CD4-positive, alpha-beta T cell treated with Interferon alpha-2 for 1 hour (primary cell): Measurements from ENCODE around the gene FPR1.

Experiments used
- DNase-seq, 2 donors: peaks; one replicate each; pipeline ENCODE4 v3.0.0-alpha.2; 2020 to 2022

Gene FPR1

DNA sequence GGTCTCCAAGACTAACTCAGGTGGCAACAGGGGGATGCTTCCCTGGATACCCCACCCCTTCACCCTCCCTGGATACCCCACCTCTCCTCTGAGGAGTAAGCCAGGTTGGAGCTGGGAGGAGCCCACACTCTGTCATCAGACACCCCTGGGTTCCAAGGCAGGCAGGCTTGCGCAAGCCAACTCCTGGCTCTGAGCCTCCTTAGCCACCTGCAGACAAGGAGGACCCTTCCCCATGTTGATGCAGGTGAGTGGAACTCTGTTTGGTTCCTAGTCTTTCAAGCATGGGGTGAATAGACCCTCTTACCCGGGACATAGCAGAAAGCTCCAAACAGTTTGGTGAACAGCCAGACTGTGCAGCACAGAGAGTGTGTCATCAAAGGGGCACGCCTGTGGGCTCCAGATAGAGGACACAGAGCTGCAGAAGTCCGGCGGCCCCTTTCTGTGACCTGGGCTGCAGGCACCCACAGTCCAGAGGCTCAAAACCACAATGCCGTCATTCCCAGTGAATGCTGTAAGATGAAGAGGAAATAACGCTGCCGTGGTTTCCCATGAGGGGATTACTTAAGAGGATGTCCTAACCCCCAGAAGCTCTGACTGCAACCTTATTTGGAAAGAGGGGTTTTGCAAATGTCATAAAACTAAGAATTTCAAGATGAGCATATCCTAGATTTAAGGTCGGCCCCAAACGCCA is 15.8 kb downstream of the FPR1 start:
- DNase-seq, result peak; percentile 5 to 78

DNA sequence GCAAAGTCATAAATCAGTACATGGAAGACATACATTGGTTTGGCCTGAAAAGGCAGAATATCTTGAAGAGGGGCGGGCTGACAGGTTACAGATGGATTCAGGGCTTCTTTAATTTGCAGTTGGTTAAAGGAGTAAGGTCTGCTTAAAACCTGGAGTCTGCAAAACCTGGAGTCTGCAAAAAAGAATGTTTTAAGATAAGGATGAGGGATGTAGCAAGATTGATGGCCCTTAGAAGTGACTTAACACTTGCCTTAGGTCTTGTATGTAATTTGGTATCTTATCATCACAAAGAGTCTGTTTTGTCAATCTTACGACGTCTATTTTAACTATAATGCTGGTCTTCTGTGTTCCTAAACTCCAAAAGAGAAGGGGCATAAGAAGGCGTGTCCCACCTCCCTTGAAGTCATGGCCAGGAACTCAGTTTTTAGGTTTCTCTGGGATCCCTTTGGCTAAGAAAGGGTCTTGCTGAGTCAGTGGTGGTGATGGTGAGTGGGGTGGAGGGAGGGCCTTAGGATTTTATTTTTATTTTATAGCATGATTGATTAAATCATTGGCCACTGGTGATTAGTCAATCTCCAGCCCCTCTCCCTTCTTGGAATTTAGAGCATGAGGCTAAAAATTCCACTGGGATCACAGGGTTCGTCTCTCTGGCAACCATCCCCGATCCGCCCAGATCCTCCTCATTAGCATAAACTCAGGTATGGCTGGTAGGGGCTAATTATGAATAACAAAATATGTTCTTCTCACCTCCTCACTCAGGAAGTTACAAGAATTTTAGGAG is 17.7 kb downstream of the FPR1 start:
- DNase-seq, result no peak

DNA sequence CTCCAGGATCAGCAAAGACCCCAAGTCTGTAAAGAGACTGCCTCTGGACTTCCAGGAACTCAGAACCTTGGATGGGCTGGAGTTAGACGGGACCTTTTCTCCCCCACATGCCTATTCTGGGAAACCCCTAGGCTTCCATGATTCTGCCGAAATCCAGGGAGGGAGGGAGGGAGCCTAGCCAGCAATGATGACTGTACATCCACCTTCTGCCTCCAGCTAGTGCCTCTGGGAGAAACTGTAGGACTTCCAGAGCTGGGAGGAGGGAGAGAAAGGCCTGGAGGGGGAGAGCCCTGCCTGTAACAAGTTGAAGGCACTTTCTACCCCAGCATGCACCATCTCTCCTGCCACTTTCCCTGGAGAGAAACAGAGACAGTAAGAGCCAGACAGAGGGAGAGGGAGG is 21.9 kb downstream of the FPR1 start:
- no peak for DNase-seq

DNA sequence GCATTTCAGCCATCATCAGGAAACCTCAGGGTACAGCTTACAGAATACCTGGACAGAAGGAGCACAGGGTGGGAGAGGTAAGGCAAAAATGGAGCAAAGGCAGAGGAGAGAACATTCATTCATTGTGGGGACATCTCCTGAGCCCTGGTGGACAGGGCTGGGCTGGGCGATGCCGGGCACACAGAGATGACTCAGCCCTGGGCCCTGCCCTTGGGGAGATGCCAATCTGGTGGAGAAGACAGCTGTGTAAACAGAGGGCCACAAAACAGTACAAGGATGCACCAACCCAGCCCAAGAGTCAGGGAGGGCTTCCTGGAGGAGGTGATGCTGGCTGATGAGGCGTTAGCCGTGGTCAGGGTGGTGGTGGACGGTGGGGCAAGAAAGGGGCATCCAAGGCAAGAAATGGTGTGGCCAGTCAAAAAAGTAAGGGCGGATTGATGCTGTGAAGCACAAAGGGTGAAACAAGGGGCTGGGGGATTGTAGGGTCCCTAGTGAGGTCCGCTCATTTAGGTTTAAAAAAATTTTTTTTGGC is 24.3 kb downstream of the FPR1 start:
- DNase-seq, result no peak

DNA sequence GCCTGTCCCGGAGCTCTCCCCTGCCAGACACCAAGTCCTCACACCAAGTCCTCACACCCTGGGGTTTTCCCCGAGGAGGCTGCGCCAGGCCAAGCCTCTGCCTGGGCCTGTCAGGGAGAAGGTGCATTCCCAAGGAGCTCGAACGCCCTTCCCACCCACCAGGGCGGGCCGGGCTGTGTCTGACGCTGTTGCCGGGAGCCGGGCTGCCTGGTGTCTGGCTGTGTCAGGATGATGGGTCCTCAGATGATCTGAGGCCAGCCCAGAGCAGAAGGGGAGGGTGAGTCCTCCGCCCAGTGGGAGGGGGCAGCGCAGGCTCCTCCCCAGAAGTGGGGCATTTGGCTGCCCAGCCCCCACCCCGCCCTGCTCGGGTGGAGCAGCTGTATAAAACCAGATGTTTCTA is 25.6 kb downstream of the FPR1 start:
- DNase-seq, result no peak

DNA sequence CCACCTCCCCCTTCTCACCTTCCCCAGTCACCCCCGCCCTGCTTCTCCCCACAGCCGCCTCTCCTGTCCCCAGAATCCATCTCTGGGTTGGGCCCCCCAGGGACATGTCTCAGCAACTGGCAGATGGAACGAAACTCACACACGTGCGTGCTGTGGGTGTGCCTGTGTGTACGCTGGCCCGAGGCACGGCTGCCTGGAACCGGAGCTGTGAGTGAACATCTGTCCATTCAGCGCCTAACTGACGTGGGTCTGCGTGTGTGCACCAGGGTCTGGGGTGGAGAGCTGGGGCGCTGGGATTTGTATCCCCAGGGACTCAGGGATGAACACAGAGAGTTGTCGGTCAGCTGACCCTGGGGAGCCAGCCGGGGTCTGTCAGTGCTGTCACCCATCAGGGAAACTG is 27.1 kb downstream of the FPR1 start:
- DNase-seq, result no peak

DNA sequence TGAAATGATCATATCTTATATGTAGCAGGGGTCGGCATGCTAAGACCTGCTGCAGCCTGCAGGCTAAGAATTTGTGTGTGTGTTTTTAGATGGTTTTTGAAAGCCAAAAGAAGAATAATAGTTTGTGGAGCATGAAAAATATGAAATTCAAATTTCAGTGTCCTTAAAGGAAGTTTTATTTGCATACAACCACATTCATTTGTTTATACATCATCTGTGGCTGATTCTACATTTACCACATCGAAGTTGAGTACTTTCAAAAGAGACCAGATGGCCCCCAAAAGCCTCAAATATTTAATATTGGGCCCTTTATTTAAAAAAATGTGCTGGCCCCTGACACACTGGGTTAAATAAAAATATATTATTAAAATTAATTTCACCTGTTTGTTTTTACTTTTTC is 29.2 kb downstream of the FPR1 start:
- DNase-seq, result no peak

DNA sequence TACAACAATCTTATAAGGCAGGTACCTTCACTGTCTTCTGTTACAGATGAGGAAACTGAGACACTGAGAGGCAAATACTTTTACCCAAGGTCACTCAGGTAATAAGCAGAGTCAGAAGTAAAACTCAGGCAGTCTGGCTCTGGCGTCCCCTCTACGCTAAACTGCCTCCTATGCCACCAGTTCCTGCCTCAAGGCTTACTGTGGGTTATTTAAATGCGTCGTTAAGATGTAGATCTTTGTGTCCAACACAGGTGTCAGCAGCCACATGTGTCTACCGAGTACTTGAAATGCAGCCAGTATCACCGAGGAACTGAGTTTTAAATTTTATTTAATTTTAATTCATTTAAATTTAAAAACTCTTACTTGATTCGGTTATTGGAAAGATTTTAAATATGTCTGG is 29.8 kb downstream of the FPR1 start:
- DNase-seq, result no peak

DNA sequence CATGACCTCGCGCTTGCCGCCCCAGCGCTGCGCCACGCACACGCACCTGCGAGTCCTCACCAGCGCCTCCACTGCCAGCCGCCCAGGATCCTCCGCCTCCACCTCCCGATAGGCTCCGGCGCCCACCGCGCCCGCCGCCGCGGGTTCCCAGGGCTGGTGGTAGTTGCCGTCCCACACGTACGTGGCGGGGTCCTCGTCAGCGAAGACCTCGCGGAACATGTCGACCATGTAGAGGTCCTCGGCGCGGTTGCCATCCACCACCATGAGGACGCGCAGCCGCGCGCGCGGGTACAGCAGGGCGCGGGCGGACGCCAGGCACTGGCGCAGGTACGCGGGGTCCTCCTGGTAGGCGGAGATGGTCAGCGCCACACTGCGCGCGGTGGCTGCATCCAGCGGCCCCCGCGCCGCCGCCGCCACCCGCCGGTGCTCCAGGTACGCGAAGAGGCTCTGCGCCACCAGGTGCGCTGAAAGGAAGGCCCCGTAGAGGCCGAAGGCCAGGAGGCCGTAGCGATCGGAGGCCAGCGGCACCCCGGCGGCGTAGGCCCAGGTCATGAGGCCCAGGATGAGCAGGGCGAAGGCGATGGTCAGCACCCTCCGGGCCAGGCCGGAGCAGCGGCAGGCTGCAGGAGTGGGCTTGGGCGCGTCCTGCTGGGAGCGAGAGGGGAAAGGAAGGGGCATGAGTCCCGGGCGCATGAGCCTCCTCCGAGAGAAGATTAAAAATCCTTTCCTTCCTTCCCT is 32.3 kb downstream of the FPR1 start:
- DNase-seq, result no peak

DNA sequence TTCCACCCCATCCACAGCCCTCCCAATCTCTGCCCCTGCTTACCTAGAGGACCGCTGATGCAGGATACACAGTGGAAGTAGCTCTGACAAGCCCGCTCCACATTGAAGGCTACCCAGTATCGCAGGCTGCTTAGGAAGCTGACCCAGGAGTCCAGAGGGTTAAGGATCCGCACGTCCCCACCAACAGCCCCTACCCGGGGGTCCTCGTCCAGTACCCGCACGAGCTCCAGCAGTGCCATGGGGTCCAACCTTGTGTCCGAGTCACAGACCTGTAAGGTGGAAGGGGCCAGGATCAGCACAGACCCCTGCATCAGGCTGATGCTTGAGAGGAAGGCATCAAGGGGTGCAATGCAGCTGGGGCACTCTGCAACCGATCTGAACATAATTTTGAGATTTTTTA is 34.8 kb downstream of the FPR1 start:
- no peak for DNase-seq

DNA sequence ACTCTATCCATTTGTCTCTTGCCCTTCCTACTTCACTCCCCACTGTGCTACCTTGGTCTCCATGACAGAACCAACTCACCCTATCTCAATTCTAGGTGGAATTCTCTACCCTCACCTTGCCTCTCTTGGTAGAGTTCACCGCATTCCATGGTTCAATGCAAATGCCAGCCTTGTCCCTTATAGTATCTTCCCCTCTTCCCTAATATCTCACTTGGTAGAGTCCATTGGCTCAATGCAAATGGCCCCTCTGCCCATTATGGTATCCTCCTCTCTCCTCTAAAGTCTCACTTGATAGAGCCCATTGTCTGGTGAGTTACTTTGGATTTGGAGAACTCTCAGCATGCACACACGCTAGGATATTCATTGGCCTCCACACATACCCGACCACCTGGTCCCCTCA is 35.8 kb downstream of the FPR1 start:
- no peak for DNase-seq

DNA sequence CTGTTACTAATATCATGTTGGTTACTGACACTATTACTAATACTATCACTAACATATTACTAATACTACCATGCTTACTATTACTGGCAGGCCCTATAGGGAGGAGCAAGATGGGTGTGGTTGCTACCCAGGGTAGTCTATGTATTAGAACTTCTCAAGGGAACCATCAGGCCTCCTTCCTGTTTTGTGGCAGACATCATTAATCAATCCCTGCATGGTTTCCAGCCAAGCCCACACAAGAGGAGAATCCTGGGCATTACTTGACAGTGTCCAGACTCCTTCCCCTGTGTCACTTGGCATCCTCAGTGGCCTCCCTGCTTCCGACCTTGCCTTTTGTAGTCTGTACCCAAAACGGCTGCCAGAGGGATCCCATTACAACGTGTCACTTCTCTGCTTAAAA is 36.8 kb downstream of the FPR1 start:
- no peak for DNase-seq

DNA sequence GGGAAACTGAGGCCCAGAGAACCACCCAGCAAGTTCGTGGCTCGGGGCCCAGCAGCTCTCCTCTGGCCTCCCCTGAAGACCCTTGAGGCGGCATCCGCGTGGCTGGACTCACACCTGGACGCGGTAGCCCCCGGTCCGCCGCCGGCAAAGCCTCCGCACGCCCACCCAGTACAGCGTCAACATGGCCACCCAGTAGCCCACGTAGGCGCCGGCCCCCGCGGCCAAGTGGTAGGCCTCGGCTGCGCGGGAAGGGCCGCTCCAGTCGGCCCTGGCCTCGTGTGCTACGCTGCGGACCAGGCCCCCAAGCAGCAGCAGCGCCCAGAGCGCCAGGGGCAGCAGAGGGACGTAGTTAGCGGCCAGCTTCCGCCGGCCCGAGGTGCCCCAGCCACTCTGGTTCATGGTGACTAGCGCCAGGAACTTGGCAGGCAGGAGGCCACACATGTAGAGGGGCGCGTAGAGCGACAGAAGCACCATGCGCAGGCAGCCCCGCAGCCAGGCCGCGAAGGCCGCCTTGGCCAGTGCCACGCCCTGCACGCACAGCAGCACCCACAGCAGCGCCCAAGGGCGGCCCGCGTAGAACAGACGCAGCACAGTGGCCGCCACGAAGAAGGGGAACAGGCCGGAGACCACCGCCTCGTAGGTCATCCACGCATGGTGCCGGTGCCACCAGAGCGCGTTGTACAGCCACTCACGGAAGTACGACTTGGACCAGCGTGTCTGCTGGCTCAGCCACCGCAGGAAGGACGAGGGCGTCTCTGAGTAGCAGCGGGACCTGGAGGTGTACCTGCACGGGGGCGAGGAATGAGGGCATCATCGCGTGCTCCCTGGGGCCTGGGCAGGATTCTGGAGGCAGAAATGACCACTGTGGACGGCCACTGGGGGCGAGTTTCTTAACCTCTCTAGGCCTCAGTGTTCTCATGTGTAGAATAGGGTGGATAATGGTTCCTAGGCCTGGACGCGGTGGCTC is 38.1 kb downstream of the FPR1 start:
- DNase-seq, result no peak

DNA sequence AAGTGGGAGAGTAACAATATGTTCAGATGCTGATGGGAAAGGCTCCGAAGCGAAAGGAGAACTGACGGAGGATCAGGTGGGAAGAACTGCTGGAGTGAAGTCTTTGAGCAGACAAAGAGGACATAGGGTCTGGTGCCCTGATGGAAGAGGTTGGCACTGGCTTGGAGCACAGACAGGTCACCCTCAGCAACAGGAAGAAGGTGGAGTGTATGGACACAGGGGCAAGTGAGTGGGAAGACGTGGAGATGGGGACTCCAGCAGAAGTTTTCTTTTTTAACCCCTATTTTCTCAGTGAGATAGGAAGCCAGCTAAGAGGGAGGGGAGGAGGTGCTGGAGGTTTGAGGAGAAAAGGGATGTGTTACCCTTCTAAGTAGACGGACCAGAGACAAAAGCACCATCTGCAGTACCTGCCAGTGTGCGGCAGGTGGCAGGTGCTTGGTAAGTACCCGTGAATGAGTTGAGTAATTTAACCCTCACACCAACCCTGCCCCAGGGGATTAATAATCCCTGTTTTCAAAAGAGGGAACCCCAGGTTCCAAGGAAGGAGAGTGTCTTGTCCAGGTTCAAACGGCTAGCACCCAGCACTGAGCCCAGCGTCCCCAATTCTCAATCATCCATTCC is 39.1 kb downstream of the FPR1 start:
- no peak for DNase-seq

DNA sequence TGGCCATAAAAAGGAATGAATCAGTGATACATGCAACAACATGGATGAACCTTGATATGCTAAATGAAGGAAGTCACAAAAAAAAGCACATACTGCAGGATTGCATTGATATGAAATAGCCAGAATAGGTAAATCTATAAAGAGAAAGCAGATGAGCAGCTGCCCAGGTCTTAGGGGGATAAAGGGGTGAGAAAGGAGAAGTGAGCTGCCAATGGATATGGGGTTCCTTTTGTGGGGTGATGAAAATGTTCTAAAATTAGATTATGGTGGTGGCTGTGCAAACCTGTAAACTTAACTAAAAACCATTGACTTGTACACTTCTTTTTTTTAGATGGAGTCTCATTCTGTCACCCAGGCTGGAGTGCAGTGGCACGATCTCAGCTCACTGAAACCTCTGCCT is 40.0 kb downstream of the FPR1 start:
- DNase-seq, result no peak

DNA sequence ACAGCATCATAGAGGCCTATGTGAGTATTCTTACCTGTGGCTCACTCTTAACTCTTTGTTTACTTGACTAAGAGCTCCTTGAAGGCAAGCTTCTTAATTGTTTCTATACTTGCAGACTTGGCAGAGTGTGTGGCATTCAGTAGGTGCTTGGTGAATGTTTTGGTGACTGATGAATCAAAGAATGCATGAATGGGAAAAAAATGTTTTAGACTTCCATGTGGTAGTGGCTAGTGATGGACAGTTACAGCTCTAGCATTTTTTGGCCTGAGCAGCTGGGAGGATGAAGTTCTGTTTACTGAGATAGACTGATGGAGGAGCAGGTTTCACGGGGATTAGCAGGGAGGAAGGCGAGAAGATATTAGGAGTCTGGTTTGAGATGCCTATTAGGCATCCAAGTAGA is 41.5 kb downstream of the FPR1 start:
- DNase-seq, result no peak

DNA sequence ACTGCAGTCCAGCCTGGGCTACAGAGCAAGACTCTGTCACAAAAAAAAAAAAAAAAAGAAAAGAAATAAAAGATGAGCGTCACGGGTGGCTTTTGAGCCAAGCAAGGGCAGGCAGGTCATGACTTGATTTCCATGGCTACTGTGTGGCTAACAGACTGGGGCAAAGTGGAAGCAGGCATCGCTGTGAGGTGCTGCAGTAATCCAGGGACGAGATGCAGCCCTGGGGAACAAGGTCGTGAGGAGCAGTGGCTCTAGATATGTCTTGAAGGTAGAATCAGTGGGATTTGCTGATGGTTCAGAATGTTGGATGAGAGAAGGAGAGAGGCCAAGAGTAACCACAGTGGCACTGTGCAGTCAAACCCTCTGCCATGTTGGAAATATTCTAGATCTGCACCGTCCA is 42.1 kb downstream of the FPR1 start:
- no peak for DNase-seq

DNA sequence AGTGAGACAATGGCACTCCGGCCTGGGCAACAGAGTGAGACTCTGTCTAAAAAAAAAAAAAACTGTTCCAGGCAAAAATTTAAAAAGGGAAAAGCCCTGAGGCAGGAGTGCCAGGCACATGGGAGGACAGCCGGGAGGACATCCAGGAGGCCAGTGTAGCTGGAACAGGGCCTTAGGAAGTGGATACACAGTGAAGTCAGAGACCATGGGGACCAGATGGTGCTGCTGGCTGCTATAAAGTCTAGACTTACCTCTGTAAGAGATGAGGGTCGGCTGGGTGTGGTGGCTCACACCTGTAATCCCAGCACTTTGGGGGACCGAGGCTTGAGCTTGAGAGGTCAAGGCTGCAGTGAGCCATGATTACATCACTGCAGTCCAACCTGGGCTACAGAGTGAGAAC is 42.9 kb downstream of the FPR1 start:
- DNase-seq, result no peak

DNA sequence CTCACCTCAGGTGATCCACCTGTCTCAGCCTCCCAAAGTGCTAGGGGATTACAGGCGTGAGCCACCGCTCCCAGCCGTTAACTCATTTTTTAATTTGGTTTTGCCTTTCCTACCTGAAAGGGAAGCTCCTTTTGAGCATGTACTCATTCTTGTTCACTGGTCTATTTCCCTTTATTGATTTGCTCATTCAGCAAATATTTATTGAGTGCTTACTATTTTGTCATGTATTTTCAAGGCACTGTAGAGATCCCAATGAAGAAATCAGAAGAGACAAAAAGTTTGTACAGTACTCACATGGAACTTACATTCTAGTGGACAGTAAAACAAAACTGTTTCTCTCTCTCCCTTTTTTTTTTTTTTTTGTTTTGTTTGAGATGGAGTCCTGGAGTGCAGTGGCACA is 44.8 kb downstream of the FPR1 start:
- DNase-seq, result no peak

DNA sequence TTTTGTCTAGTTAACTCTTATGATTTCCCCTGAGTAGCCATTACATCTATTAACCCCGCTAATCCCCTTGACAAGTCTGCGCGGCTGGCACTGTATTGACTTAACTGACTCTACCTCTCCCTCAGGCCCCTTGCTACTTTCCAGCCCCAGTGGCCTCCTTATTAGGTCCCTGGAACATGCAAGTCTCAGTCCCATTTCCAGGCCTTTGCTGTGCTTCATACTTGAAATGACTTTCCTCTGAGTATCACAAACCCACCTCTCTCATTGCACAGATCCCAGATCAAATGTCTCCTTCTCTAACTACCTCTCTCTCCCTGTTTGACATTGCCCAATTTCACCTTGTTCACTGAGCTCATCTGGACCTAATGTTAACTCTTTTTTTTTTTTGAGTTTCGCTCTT is 45.4 kb downstream of the FPR1 start:
- DNase-seq, result no peak

DNA sequence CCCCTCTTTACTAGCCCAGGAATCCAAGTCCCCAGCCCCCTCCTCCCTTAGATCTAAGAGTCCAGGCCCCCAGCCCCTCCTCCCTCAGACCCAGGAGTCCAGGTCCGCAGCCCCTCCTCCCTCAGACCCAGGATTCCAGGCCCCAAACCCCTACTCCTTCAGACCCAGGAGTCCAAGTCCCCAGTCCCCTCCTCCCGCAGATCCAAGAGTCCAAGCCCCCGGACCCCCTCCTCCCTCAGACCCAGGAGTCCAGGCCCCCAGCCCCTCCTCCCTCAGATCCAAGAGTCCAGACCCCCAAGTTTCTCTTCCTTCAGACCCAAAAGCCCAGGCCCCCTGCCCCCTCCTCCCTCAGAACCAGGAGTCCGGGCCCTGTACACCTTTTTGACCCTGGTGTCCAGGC is 47.1 kb downstream of the FPR1 start:
- DNase-seq, result no peak
